Measurements from ENCODE around the gene ITIH5. TPM values are rescaled to one million over a fixed set of nuclear protein-coding genes. Genes with fewer than 3 reads are reported as not detected.

ITIH5 gene
- total RNA-seq, 1 donor from 2014 or later: 0.29 TPM

DNA sequence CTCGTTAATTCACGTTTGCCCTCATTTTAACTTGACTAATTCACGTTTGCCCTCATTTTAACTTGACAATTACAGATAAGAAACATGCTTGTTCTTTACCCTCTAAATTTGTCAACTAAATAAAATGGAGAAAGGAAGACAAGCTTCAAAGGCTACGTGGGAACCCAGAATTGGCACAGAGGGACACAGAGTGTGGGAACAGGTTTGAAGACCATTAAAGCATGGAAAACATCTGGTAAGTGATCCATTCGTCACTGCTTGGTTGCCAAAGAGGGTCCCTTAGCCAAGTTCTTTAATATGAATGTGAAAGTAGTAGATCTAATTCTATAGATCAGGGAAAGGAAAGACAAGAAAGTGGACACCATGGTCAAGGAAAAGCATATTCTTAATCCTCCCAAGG is 57.2 kb downstream of the ITIH5 start:
- DNase-seq: no peak
- no peak overlapping the region for H3K27ac Mint-ChIP-seq (ENCODE audit: unreplicated experiment)
- peaks cover 3% of the 10 kb centered on the region for H3K27me3 Mint-ChIP-seq (ENCODE audit: unreplicated experiment)
- no peak overlapping the region for H3K4me3 Mint-ChIP-seq (ENCODE audit: unreplicated experiment)
- TF ChIP-seq, protein P1, sequence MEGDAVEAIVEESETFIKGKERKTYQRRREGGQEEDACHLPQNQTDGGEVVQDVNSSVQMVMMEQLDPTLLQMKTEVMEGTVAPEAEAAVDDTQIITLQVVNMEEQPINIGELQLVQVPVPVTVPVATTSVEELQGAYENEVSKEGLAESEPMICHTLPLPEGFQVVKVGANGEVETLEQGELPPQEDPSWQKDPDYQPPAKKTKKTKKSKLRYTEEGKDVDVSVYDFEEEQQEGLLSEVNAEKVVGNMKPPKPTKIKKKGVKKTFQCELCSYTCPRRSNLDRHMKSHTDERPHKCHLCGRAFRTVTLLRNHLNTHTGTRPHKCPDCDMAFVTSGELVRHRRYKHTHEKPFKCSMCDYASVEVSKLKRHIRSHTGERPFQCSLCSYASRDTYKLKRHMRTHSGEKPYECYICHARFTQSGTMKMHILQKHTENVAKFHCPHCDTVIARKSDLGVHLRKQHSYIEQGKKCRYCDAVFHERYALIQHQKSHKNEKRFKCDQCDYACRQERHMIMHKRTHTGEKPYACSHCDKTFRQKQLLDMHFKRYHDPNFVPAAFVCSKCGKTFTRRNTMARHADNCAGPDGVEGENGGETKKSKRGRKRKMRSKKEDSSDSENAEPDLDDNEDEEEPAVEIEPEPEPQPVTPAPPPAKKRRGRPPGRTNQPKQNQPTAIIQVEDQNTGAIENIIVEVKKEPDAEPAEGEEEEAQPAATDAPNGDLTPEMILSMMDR (IDR thresholded peaks at IDR 0.05; ENCODE audit: partially characterized antibody, unreplicated experiment): no peak
- no peaks in the 10 kb centered on the region for H3K9me3 Mint-ChIP-seq (ENCODE audit: unreplicated experiment)
- peaks cover 7% of the 10 kb centered on the region for H3K4me1 Mint-ChIP-seq (ENCODE audit: low read depth, unreplicated experiment)
- peaks cover under 1% of the 10 kb centered on the region for H3K36me3 Mint-ChIP-seq (ENCODE audit: unreplicated experiment)

DNA sequence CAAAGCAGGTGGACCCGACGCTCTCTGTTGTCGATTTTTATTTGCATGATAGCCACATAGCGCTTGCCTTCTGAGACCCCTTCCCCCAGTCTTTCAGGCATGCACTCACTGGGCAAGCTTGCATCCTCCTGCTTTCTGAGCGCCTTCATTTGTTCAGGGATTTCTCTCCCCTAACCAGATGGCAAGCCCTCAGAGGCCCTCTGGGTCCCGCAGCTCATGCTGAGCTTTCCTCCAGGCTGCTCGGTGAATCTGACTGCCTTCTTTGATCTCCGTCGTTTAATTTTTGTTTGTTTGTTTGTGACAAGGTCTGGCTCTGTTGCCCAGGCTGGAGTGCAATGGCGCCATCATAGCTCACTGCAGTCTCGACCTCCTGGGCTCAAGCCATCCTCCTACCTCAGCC is 58.8 kb downstream of the ITIH5 start:
- H3K27ac Mint-ChIP-seq (ENCODE audit: unreplicated experiment): peak overlapping the region; percentile 41
- DNase-seq: no peak
- TF ChIP-seq, protein P1 (IDR thresholded peaks at IDR 0.05; ENCODE audit: partially characterized antibody, unreplicated experiment): no peak
- H3K27me3 Mint-ChIP-seq (ENCODE audit: unreplicated experiment): peaks cover 3% of the 10 kb centered on the region
- no peak overlapping the region for H3K4me3 Mint-ChIP-seq (ENCODE audit: unreplicated experiment)
- H3K4me1 Mint-ChIP-seq (ENCODE audit: low read depth, unreplicated experiment): peaks cover 7% of the 10 kb centered on the region
- no peaks in the 10 kb centered on the region for H3K9me3 Mint-ChIP-seq (ENCODE audit: unreplicated experiment)
- peaks cover 5% of the 10 kb centered on the region for H3K36me3 Mint-ChIP-seq (ENCODE audit: unreplicated experiment)

DNA sequence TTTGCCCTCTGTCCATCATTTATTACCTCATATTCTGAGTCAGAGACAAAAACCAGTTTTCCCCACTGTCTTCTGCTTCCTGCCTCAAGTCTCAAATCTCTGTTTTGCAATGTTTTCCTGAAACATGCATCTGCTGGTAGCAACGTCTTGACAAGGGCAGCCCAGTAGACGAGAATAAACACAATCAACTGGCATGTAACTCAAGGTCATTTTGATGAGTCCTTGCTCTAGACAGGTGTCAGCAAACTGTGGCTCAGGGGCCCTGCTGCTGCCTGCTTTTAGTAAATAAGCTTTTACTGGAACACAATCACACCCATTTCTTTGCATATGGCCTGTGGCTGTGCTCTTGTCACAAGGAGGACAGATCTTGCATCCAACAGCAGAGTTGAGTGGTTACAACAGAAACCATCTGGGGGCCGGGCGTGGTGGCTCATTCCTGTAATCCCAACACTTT is 59.8 kb downstream of the ITIH5 start:
- Mint-ChIP-seq H3K4me1 (ENCODE audit: low read depth, unreplicated experiment) (peaks cover 7% of the 10 kb centered on the region), H3K27me3 (ENCODE audit: unreplicated experiment) (peaks cover 3% of the 10 kb centered on the region), H3K27ac (ENCODE audit: unreplicated experiment) (no peak overlapping the region), H3K4me3 (ENCODE audit: unreplicated experiment) (no peak overlapping the region), H3K9me3 (ENCODE audit: unreplicated experiment) (no peaks in the 10 kb centered on the region), H3K36me3 (ENCODE audit: unreplicated experiment) (peaks cover 5% of the 10 kb centered on the region)
- DNase-seq: no peak
- TF ChIP-seq, protein P1 (IDR thresholded peaks at IDR 0.05; ENCODE audit: partially characterized antibody, unreplicated experiment): no peak

DNA sequence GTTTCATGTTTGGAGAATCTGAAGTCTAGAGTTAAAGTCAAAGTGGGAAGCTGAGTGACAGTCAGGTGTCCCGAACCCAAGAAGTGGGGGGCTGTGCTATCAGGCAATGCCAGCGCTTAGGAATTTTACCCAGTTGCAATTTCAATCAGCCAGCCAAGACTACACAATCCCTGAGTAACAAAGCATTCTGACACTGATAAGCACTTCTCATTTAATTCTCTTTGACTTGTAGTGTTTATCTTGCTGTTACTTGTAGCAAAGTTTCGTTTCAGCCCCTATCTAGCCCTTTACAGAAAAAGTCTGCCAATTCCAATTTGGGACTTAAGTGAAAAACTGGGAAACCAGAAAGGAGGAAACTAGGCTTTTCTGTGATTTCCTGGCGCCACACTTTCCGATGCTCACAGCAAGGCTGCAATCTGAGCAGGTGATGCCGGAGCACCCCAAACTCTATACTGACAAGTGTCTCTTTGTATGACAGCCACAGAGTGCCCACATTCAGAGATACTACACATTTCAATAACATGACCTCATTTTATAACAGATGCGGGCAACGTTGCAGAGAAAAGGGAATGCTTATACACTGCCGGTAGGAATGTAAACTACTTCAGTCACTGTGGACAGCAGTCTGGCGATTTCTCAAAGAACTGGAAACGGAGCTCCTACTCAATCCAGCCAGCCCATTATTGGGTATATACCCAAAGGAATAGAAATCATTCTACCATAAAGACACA is 61.0 kb downstream of the ITIH5 start:
- Mint-ChIP-seq H3K36me3 (ENCODE audit: unreplicated experiment) (peaks cover 5% of the 10 kb centered on the region), H3K4me3 (ENCODE audit: unreplicated experiment) (no peak overlapping the region), H3K27me3 (ENCODE audit: unreplicated experiment) (peaks cover 3% of the 10 kb centered on the region), H3K9me3 (ENCODE audit: unreplicated experiment) (no peaks in the 10 kb centered on the region), H3K4me1 (ENCODE audit: low read depth, unreplicated experiment) (peaks cover 7% of the 10 kb centered on the region), H3K27ac (ENCODE audit: unreplicated experiment) (no peak overlapping the region)
- TF ChIP-seq, protein P1 (IDR thresholded peaks at IDR 0.05; ENCODE audit: partially characterized antibody, unreplicated experiment): no peak
- DNase-seq: no peak

DNA sequence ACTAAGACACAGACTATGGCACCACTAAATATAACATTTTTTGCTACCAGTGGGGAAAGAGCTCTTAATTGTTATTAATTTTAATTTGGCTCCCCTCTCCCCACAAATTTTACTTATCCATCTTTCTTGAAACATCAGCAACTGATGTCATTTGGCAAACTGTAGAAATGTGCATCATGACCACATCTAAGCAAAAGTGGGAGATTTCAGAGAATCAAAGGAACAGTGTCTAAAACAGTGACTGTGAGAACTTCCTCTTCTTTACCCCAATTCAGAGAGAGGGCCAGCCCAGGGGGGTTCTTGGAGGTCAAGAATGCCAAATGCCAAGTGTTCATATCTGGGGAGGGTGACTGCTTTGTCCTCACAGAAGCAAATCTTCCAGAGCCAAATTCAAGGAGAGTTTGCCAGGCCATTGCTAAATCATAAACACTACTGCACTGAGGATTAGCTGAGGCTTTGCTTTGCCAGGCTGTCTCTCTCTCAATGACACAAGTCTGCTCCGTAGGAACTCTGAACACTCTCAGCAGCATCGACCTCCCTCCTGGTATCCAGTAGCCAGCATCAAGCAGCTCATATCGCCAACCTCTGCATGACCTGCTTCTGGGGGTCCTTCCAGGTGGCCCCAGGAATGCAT is 65.6 kb downstream of the ITIH5 start:
- H3K27me3 Mint-ChIP-seq (ENCODE audit: unreplicated experiment): no peaks in the 10 kb centered on the region
- H3K36me3 Mint-ChIP-seq (ENCODE audit: unreplicated experiment): peaks cover 5% of the 10 kb centered on the region
- no peaks in the 10 kb centered on the region for H3K9me3 Mint-ChIP-seq (ENCODE audit: unreplicated experiment)
- TF ChIP-seq, protein P1 (IDR thresholded peaks at IDR 0.05; ENCODE audit: partially characterized antibody, unreplicated experiment): no peak
- H3K4me3 Mint-ChIP-seq (ENCODE audit: unreplicated experiment): no peak overlapping the region
- no peak for DNase-seq
- H3K27ac Mint-ChIP-seq (ENCODE audit: unreplicated experiment): no peak overlapping the region
- peaks cover 2% of the 10 kb centered on the region for H3K4me1 Mint-ChIP-seq (ENCODE audit: low read depth, unreplicated experiment)
